Adrenal gland (tissue), 12 donors: Measurements from ENCODE around the gene ACTL9. TPM values are rescaled to one million over a fixed set of nuclear protein-coding genes. Genes with fewer than 3 reads are reported as not detected.

Source experiments
- DNase-seq, 7 donors: peaks; one replicate each; pipeline ENCODE4 v3.0.0-alpha.2; 2019 to 2020
- H3K27ac ChIP-seq, 5 donors: fragments of 200-600 bp; sonication (generic) in 4 of 5; 1 replicate in 3 of 5; 2 replicates in 2 of 5; pipeline versions ENCODE4 v1.5.1 to v1.8.0; 2016 to 2020; ENCODE audit warnings: mild to moderate bottlenecking in 1 of 5
- H3K27me3 ChIP-seq: fragments of 200-600 bp; 2 replicates; pipeline ENCODE4 v1.8.0; 2021
- H3K36me3 ChIP-seq, 2 donors: fragments of 200-600 bp; replicated peaks in 1 of 2; 1 replicate in 1 of 2; 2 replicates in 1 of 2; pipeline versions ENCODE4 v1.5.1 to v1.8.0; 2018 to 2022
- H3K4me1 ChIP-seq, 2 donors: fragments of 200-600 bp; replicated peaks in 1 of 2; 1 replicate in 1 of 2; 2 replicates in 1 of 2; pipeline versions ENCODE4 v1.5.1 to v1.8.0; 2018 to 2021
- H3K4me3 ChIP-seq, 4 donors: fragments of 200-600 bp; sonication (generic) in 3 of 4; one replicate each; pipeline ENCODE4 v1.5.1; 2016 to 2018
- H3K9me3 ChIP-seq, 3 donors: fragments of 200-600 bp; sonication (generic) in 1 of 3; replicated peaks in 1 of 3; 1 replicate in 2 of 3; 2 replicates in 1 of 3; pipeline versions ENCODE4 v1.5.1 to v1.8.0; 2016 to 2021
- CTCF ChIP-seq, 6 experiments: fragments of 450-650 bp in 4 of 6; fragments of 200-600 bp in 2 of 6; sonication (generic) in 1 of 6; IDR thresholded peaks; 1 replicate in 5 of 6; 2 replicates in 1 of 6; pipeline versions ENCODE4 v1.5.1 to v1.8.0; 2016 to 2021; ENCODE audit warnings: antibody characterized with exemption in 6 of 6, mild to moderate bottlenecking in 2 of 6, moderate library complexity in 1 of 6
- POLR2A ChIP-seq, 2 donors: fragments of 450-650 bp; IDR thresholded peaks; one replicate each; pipeline ENCODE4 v1.6.1; 2017; ENCODE audit warnings: antibody characterized with exemption in 2 of 2, mild to moderate bottlenecking in 2 of 2, moderate library complexity in 1 of 2
- WGBS, 4 donors: extraction: QIAGEN DNeasy Blood & Tissue Kit in 2 of 4; methylation state at CpG; one replicate each; pipeline versions ENCODE4 v1.1.5 to v1.1.7; 2013 to 2017; 5-methylcytosine and 5-hydroxymethylcytosine counted together
- intact Hi-C, 2 donors: fragments of 100-400 bp; cut with DNase I; formaldehyde crosslinking; loops; one replicate each; pipeline versions ENCODE4 v1.14.1 to v1.15.0; 2022 to 2023
- polyA plus RNA-seq, 3 donors: library from polyadenylated mRNA; stranded (reverse); fragments of 200-250 nt in 2 of 3; fragments of 350-450 nt in 1 of 3; fragmentation: Illumina TruSeq in 1 of 3; extraction: RNeasy Lipid Tissue Mini Kit (QIAGEN cat#74804) in 1 of 3; gene quantifications; one replicate each; pipeline ENCODE4 v1.2.3, GENCODE V29; 2013 to 2014
- total RNA-seq, 9 donors: library from RNA; depleted of rRNA in 4 of 9; stranded (reverse); fragments of >200 nt in 4 of 9; fragments of 120-200 nt in 1 of 9; fragmentation: NEBNext Ultra II Directional in 1 of 9; extraction: Animal tissue kit (Norgen Biotek cat#: 25700) in 1 of 9; gene quantifications; one replicate each; pipeline versions ENCODE4 v1.1.0 to v1.2.4, GENCODE V29; 2013 to 2023
- donor health status: healthy with polysubstance abuse.
- donor health status: Bipolar disorder and iron deficiency.
- donor health status: DM: yes; HTN: yes; CAD: no.
- donor health status: DM: no; HTN: no; CAD: no.
- donor health status: DM: no; HTN: no; CAD: no.
- donor health status: DM: yes; HTN: yes; CAD: no.

ACTL9 gene
- total and polyA plus RNA-seq, 12 donors: not detected

DNA sequence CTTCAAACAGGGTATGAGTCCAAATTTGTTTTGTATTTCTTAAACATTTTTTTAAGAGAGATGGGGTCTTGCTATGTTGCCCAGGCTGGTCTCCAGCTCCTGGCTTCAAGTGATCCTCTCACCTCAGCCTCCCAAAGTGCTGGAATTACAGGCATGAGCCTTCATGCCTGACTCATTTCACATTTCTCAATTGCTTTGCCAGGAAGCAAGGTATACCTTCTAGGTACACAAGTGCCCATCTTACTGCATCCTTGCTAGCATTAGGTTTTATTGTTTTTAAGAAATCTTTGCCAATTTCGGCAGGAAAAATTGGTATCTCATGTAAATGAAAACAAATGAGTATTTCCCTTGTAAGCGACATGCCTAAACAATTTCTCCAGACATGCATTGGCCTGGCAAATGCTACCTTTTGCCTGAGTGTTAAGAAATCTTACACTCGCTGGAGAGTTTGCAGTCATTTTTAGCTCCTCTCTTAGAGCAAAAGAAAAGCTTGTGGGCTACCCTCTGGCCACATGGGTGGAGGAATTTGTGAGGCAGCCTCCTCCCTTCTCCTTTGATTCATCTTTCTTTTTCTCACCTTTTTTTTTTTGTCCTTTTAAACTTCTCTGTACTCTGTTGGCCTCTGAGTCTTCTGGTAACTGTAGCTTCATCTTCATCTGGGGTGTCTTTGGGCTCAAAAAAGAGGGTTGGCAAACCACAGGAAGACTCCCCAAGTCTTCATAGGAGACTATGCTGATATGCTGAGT, 33.0 kb downstream of the ACTL9 start:
- Histone ChIP-seq H3K4me3 (no peak overlapping the region), H3K27me3 (no peaks in the 10 kb centered on the region), H3K9me3 (no peaks in the 10 kb centered on the region), H3K36me3 (no peaks in the 10 kb centered on the region), H3K27ac (no peak overlapping the region), H3K4me1 (no peaks in the 10 kb centered on the region)
- DNase-seq: no peak
- intact Hi-C loops: no loop called here
- TF ChIP-seq CTCF (IDR thresholded peaks at IDR 0.05) (no peak), POLR2A (IDR thresholded peaks at IDR 0.05) (no peak)
- WGBS, 4 donors: 66 to 79% (median 71%) methylated on average over 3 of the region's 3 CpGs

GRCh38 chr19:8664671-8665057, 33.9 kb downstream of the ACTL9 start:
- Histone ChIP-seq H3K27me3 (no peaks in the 10 kb centered on the region), H3K36me3 (no peaks in the 10 kb centered on the region), H3K4me1 (no peaks in the 10 kb centered on the region), H3K4me3 (no peak overlapping the region), H3K27ac (no peak overlapping the region), H3K9me3 (no peaks in the 10 kb centered on the region)
- no peak for TF ChIP-seq POLR2A (IDR thresholded peaks at IDR 0.05)
- no peak for TF ChIP-seq CTCF (IDR thresholded peaks at IDR 0.05)
- WGBS, 4 donors: 51 to 72% (median 56%) methylated on average over 2 to 4 of the region's 4 CpGs
- DNase-seq: no peak
- intact Hi-C loops: no loop called here

DNA sequence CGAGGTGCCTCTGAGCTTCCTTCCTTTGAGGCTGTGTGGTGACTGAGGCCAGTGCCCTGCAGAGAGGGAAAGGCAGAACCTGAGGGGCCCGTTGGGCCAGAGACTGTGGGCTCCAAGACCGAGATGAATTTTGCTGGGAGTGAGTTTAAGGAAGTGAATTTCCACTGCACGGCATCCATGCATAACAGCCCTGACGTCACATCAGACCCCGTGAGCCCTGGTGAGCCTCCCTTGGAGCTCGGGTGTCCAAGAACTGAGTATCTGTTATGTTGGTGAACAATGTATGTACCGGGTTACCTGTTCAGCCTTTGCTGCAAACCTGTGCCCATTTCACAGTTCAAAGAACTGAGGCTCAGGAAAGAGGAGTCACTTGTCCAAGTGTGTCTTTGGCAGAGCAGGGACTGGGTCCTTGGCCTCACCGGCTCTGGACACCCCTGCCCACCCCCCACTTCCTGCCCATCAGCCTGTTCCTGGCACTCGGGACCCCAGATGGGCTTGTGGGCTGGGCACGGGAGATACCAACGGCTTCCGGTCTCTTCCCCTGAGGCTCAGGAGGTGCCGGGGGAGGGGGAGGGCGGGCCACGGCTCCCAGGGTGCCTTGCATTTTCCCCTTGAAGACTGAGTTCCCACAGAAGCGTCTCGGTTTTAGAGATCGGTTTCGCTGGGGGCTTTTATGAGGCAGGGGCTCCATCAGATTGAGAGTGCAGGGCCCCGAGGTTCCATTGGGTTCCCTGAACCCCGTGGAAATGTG, 34.5 kb downstream of the ACTL9 start:
- H3K4me3 ChIP-seq: no peak overlapping the region
- intact Hi-C loops: no loop called here

More for the DNA sequence above, 34.5 kb downstream of the ACTL9 start:
- H3K4me1 ChIP-seq: no peaks in the 10 kb centered on the region
- 30 to 52% (median 34%) methylated on average over 2 to 22 of the region's 22 CpGs for WGBS, 4 donors
- H3K9me3 ChIP-seq: no peaks in the 10 kb centered on the region
- no peaks in the 10 kb centered on the region for H3K27me3 ChIP-seq
- no peaks in the 10 kb centered on the region for H3K36me3 ChIP-seq
- TF ChIP-seq CTCF (IDR thresholded peaks at IDR 0.05): no peak
- TF ChIP-seq POLR2A (IDR thresholded peaks at IDR 0.05): no peak
- no peak overlapping the region for H3K27ac ChIP-seq
- peak in 2 of 7 donors; percentile 25 to 29 for DNase-seq
